Type B pancreatic cell (in vitro differentiated cells): ENCODE measurements around the gene SLC41A3. TPM values are rescaled to one million over a fixed set of nuclear protein-coding genes. Genes with fewer than 3 reads are reported as not detected.

ENCODE experiments used
- DNase-seq: peaks from one replicate; pipeline ENCODE4 v3.0.0; 2021; ENCODE audit warnings: mixed read lengths; ENCODE audit not compliant: unreplicated experiment; ENCODE audit errors: extremely low spot score
- H3K27ac Mint-ChIP-seq: 2 replicates; pipeline ENCODE4 v1.8.0; 2021; ENCODE audit warnings: mild to moderate bottlenecking, mixed read lengths
- H3K27me3 Mint-ChIP-seq: 2 replicates; pipeline ENCODE4 v1.8.0; 2021; ENCODE audit warnings: mixed read lengths
- H3K36me3 Mint-ChIP-seq: 2 replicates; pipeline ENCODE4 v1.8.0; 2021; ENCODE audit warnings: mixed read lengths
- H3K4me1 Mint-ChIP-seq: one replicate; pipeline ENCODE4 v1.8.0; 2021; ENCODE audit warnings: mixed read lengths; ENCODE audit not compliant: unreplicated experiment
- H3K4me3 Mint-ChIP-seq: 2 replicates; pipeline ENCODE4 v1.8.0; 2021; ENCODE audit warnings: mild to moderate bottlenecking, mixed read lengths
- H3K9me3 Mint-ChIP-seq: 2 replicates; pipeline ENCODE4 v1.8.0; 2021; ENCODE audit warnings: mixed read lengths
- CTCF ChIP-seq: fragments of 200-600 bp; sonication (generic); conservative IDR thresholded peaks from 2 replicates; pipeline ENCODE4 v1.5.0; 2021; ENCODE audit warnings: antibody characterized with exemption, mild to moderate bottlenecking
- total RNA-seq: library from RNA; stranded (reverse); gene quantifications from 2 replicates; pipeline ENCODE4 v1.2.1, GENCODE V29; 2021; ENCODE audit warnings: low replicate concordance

SLC41A3 gene
- total RNA-seq, 1 donor from 2014 or later, result 56.4 TPM

DNA sequence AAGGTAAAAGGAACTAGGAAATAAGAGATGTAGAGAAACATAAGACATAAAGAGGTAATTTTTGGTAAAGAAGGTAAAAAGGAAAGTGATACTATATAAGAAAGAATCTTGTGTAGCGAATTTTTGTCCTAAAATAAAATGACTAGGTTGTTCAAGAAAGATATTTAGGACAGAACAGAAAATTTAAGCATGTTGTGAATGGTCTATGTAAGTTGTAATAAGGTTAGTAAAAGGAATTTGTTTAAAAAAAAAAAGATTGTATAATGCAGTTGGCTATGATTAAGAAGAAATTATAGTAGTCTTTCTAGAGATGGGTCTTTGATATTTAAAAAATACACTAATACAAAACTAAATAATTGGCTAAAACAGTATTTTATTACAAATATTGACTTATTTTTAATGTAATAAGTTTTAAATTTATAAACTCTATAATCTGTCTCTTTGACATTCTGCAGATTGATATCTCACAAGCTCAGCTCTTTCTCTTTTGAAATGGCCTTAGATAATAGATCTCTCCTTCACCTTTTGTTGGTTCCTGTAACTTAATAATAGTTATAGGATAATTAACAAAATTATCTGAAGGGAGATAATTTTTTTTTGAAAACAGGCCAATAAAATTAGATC, 3.7 kb upstream of the SLC41A3 start:
- no peaks in the 10 kb centered on the region for H3K36me3 Mint-ChIP-seq

DNA sequence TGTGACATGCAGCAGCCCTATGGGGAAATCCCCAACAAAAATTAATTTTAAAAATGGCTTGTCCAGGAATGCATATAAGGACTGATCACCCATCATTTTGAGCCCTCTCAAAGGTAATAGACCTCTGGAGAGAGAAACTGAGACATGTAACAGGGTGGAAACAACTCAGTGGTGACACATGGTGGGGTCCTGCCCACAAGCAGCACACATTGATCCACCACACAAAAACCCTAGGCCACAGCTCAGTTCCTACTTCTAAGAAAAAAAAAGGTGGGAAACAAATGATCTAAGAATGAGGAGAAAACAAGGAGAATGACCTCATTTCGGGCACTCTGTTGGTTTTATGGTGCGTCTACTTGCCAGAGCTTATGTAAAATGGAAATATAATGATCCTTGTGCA, 1.9 kb upstream of the SLC41A3 start:
- Mint-ChIP-seq H3K36me3 (peaks cover 4% of the 10 kb centered on the region), H3K4me1 (peaks cover 4% of the 10 kb centered on the region), H3K4me3 (peak overlapping the region; percentile 88), H3K27me3 (no peaks in the 10 kb centered on the region), H3K27ac (no peak overlapping the region), H3K9me3 (peaks cover 4% of the 10 kb centered on the region)
- no peak for TF ChIP-seq CTCF
- no peak for DNase-seq

More for the DNA sequence above, 3.7 kb upstream of the SLC41A3 start:
- no peak for TF ChIP-seq CTCF
- H3K4me3 Mint-ChIP-seq, result no peak overlapping the region
- peaks cover 4% of the 10 kb centered on the region for H3K4me1 Mint-ChIP-seq
- no peak overlapping the region for H3K27ac Mint-ChIP-seq
- H3K27me3 Mint-ChIP-seq, result peaks cover 3% of the 10 kb centered on the region
- no peak for DNase-seq
- no peaks in the 10 kb centered on the region for H3K9me3 Mint-ChIP-seq

DNA sequence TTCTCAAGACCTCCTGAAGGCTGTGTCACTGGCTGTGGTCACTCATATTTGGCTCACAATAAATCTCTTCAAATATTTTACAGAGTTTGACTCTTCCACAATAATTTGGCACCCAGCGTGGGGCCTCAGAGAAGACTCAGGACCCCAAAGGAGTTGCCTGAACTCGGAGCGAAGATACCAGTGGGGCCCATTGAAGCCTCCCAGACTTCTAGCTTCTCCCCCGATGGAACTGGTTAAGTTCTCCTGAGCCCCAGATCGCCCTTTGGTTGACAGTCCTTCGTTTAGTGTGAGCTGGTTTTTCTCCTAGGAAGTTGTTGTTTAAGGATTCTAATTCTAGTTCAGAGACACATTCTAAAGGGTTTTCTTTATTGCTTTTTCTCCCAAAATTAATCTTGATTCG, 1.4 kb upstream of the SLC41A3 start:
- Mint-ChIP-seq H3K36me3 (peaks cover 4% of the 10 kb centered on the region), H3K9me3 (peaks cover 4% of the 10 kb centered on the region), H3K27me3 (no peaks in the 10 kb centered on the region), H3K4me3 (peak overlapping the region; percentile 88), H3K27ac (peak overlapping the region; percentile 77), H3K4me1 (peaks cover 4% of the 10 kb centered on the region)
- TF ChIP-seq CTCF, result no peak
- DNase-seq, result no peak

DNA sequence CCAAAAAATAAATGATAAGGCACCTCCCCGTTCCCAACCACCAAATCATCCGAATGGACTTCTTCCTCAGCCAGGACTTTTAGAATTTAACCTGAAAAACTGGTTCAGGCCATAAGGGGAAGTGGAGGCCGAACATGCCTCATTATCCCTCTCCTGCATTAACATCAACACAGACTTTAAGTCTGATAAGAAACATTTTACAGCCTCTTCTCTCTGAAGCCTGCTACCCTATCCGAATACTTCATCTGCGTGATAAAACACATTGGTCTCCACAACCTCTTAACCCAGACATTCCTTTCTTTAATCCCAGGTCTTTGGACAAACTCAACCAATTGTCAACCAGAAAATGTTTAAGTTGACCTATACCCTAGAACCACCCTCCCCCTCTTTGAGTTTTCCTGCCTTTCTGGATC, 850 bp upstream of the SLC41A3 start:
- TF ChIP-seq CTCF, result no peak
- peak overlapping the region; percentile 88 for H3K4me3 Mint-ChIP-seq
- H3K9me3 Mint-ChIP-seq, result peaks cover 4% of the 10 kb centered on the region
- peak overlapping the region; percentile 77 for H3K27ac Mint-ChIP-seq
- no peaks in the 10 kb centered on the region for H3K27me3 Mint-ChIP-seq
- peaks cover 4% of the 10 kb centered on the region for H3K36me3 Mint-ChIP-seq
- peaks cover 4% of the 10 kb centered on the region for H3K4me1 Mint-ChIP-seq
- DNase-seq, result no peak

GRCh38 chr3:126083511-126083912, 412 bp downstream of the SLC41A3 start:
- no peak for TF ChIP-seq CTCF
- Mint-ChIP-seq H3K4me3 (peak overlapping the region; percentile 93), H3K4me1 (peaks cover 4% of the 10 kb centered on the region), H3K27ac (peak overlapping the region; percentile 75), H3K36me3 (peaks cover 8% of the 10 kb centered on the region), H3K27me3 (no peaks in the 10 kb centered on the region), H3K9me3 (peaks cover 4% of the 10 kb centered on the region)
- DNase-seq, result no peak

- H3K27ac Mint-ChIP-seq, result peak overlapping the region; percentile 75
- H3K4me3 Mint-ChIP-seq, result peak overlapping the region; percentile 93
- peaks cover 4% of the 10 kb centered on the region for H3K9me3 Mint-ChIP-seq
- peaks cover 9% of the 10 kb centered on the region for H3K36me3 Mint-ChIP-seq
- no peak for DNase-seq
- no peaks in the 10 kb centered on the region for H3K27me3 Mint-ChIP-seq
- TF ChIP-seq CTCF, result no peak
- peaks cover 4% of the 10 kb centered on the region for H3K4me1 Mint-ChIP-seq
Observed at GRCh38 chr3:126083138-126083445, 832 bp downstream of the SLC41A3 start.
